CD4-positive, alpha-beta T cell treated with Interleukin-15 for 4 hours (primary cell): Measurements from ENCODE around the gene XPR1.
"Not testable (repeated sequence)": the region's sequence is repeated elsewhere in the genome, so short reads cannot be mapped to it uniquely, and the experiment has no call there.

ENCODE experiments used
- DNase-seq: peaks from one replicate; pipeline ENCODE4 v3.0.0-alpha.2; 2020; ENCODE audit warnings: low spot score

XPR1 gene

GRCh38 chr1:180785291-180785690 lies 153.5 kb downstream of the XPR1 start:
- no peak for DNase-seq

GRCh38 chr1:180785887-180786286 lies 154.1 kb downstream of the XPR1 start:
- DNase-seq, result no peak

- DNase-seq, result no peak
These were observed 154.8 kb downstream of the XPR1 start for GRCh38 chr1:180786624-180787023.

GRCh38 chr1:180787628-180788307 lies 155.9 kb downstream of the XPR1 start:
- DNase-seq, result no peak

GRCh38 chr1:180789460-180789859 lies 157.6 kb downstream of the XPR1 start:
- no peak for DNase-seq

DNA sequence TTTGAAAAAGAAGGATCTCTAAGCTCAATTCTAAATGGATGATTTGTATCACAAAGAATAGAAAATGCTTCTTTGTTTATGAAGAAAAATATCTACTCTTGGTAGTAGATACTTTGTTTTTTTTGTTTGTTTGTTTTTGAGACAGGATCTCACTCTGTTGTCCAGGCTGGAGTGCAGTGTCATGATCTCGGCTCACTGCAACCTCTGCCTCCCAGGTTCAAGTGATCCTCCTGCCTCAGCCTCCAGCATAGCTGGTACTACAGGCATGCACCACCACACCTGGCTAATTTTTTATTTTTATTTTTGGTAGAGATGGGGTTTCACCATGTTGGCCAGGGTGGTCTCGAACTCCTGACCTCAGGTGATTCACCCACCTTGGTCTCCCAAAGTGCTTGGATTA lies 159.3 kb downstream of the XPR1 start:
- DNase-seq, result not testable (repeated sequence)

DNA sequence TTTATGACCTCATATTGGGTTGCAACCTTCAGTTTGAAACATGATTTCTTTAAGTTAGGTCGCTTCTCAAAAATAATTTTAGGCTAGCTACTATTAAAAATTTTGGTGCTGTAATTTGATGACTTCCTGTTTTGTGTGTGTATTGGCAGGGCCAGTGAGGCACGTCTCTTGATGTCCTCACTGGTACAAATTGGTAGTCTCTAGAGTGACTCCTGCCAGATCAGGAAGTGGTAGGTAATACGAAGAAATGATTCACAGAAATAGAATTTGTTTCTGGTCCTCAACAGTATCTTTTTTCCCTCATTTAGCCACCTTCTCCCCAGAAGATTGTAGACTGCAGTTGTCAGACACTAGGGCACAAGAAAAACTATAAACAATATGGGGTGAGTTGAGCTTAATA lies 160.0 kb downstream of the XPR1 start:
- no peak for DNase-seq

GRCh38 chr1:180793451-180793850 lies 161.6 kb downstream of the XPR1 start:
- DNase-seq, result no peak

DNA sequence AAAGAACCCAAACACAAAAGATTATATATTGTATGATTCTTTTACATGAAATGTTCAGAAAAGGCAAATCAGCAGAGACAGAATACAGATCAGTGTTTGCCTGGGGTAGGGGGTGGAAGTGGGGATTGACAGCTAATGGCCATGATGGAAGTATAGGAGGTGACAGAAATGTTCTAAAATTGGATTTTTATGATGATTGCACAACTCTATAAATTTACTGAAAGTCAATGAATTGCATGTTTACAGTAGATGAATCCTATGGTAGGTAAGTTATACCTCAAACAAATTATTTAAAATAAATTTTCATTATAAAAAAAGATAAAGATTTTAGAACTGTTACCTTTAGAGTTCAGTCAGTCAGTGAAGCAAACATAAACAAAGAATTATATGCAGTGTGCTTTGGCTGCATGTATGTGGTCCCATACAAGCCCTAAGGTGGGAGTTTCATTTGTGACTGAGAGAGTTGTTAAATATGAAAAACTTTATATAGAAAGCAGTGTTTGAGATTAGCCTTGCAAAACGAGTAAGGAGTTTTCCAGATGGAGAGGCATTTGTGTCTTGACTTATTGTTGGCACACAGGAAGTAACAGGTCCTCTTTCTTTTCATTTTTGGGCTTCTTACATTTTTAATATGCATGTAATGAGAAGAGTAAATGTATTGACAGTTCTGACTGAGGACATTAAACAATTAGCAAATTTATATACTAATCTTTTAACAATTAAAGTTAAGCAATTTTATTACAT lies 165.2 kb downstream of the XPR1 start:
- no peak for DNase-seq

GRCh38 chr1:180800945-180801344 lies 169.1 kb downstream of the XPR1 start:
- DNase-seq, result no peak

DNA sequence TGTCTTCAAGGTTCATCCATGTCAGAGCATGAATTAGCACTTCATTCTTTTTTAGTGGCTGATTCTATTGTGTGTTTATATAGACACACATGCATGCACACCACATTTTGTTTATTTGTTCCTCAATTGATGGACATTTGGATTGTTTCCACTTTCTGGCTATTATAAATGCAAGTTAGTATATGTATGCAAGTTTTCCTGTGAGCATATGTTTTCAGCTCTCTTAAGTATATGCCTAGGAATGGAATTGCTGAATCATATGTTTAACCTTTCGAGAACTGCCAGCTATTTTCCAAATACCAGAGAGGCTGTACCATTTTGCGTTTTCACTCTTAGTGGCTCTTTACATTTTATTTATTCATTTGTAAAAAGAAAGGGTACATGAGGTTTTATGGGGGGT lies 171.0 kb downstream of the XPR1 start:
- no peak for DNase-seq

GRCh38 chr1:180805316-180805715 lies 173.5 kb downstream of the XPR1 start:
- no peak for DNase-seq

GRCh38 chr1:180811298-180811697 lies 179.5 kb downstream of the XPR1 start:
- DNase-seq, result no peak

- DNase-seq, result no peak
These were observed 180.1 kb downstream of the XPR1 start for GRCh38 chr1:180811886-180812285.

- DNase-seq, result no peak
These were observed 182.4 kb downstream of the XPR1 start for GRCh38 chr1:180814258-180814657.

DNA sequence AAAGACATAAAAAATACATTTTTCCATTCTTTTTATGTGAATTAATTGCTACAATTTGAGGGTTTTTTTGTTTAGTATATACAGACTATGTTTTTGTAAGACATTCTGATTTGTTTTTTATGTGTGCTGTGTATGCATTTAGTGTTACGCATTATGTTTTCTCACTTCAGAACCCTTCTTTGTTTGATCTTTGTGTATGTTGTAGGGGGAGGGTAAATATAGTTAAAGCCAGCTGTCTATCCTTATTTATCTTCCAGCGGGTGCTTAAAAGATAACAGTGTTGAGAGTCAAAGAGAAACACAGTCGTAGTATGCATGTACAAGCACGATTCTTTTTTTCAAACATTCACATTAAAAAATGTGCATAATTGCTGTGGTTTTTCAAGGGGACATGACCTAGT lies 183.4 kb downstream of the XPR1 start:
- DNase-seq, result no peak

GRCh38 chr1:180816132-180816531 lies 184.3 kb downstream of the XPR1 start:
- DNase-seq, result no peak

- DNase-seq, result no peak
These were observed 190.1 kb downstream of the XPR1 start for GRCh38 chr1:180821970-180822369.

DNA sequence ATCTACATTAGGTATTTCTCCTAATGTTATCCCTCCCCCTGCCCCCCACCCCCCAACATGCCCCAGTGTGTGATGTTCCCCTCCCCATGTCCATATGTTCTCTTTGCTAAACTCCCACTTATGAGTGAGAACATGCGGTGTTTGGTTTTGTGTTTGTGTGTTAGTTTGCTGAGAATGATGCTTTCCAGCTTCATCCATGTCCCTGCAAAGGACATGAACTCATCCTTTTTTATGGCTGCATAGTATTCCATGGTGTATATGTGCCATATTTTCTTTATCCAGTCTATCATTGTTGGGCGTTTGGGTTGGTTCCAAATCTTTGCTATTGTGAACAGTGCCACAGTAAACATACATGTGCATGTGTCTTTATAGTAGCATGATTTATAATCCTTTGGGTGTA lies 199.7 kb downstream of the XPR1 start:
- not testable (repeated sequence) for DNase-seq

GRCh38 chr1:180833180-180833579 lies 201.4 kb downstream of the XPR1 start:
- DNase-seq, result not testable (repeated sequence)

DNA sequence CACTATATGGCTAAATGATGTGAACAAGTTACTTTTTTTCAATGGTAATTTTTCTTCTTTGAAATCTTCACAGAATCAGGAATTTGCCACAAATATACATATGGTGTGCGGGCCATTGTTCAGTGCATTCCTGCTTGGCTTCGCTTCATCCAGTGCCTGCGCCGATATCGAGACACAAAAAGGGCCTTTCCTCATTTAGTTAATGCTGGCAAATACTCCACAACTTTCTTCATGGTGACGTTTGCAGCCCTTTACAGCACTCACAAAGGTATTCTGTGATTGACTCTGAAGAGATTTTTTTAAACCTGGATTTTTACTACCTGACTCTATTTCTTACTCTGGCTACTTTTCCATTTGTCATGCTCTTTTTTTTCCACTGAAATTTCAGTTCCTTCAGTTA lies 204.6 kb downstream of the XPR1 start:
- no peak for DNase-seq

GRCh38 chr1:180837020-180837419 lies 205.2 kb downstream of the XPR1 start:
- DNase-seq, result peak; percentile 10

DNA sequence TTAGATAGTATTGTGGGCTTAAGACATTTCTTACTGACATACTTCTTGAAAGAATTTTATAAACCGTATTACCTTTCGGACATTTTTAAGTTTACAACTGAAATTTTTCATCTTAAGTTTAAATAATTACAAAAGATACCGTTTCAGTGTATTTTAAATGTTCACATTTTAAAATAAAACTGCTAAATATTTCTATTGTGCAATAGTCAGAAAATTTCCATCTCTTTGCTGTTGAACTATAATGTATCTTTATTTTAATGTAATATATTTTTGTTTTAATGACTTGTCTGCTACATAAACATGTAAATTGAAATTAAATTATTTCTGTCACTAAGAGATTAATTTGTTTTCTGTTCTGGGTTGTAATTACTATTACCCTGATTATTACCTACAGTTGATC lies 206.7 kb downstream of the XPR1 start:
- DNase-seq, result no peak

- DNase-seq, result no peak
These were observed 207.7 kb downstream of the XPR1 start for GRCh38 chr1:180839547-180839946.
